HEK293T (cell line): Measurements from ENCODE around the gene IGSF22.

Experiments
- BHLHE40 ChIP-seq: fragments of 450-650 bp; IDR thresholded peaks from 2 replicates; pipeline ENCODE4 v1.6.1; 2016; ENCODE audit warnings: mild to moderate bottlenecking, moderate library complexity, borderline replicate concordance
- HDGF ChIP-seq: fragments of 450-650 bp; IDR thresholded peaks from 2 replicates; pipeline ENCODE4 v1.6.1; 2017; ENCODE audit warnings: antibody characterized with exemption, borderline replicate concordance
- L3MBTL2 ChIP-seq: fragments of 450-650 bp; conservative IDR thresholded peaks from 2 replicates; pipeline ENCODE4 v1.6.1; 2016; ENCODE audit warnings: mild to moderate bottlenecking
- LEF1 ChIP-seq: fragments of 450-650 bp; IDR thresholded peaks from 2 replicates; pipeline ENCODE4 v1.6.1; 2017; ENCODE audit warnings: mild to moderate bottlenecking, borderline replicate concordance
- NFRKB ChIP-seq: fragments of 450-650 bp; IDR thresholded peaks from 2 replicates; pipeline ENCODE4 v1.6.1; 2016; ENCODE audit warnings: mild to moderate bottlenecking, moderate library complexity
- PKNOX1 ChIP-seq: fragments of 450-650 bp; IDR thresholded peaks from 2 replicates; pipeline ENCODE4 v1.6.1; 2016
- SUZ12 ChIP-seq: fragments of 450-650 bp; IDR thresholded peaks from 2 replicates; pipeline ENCODE4 v1.6.1; 2016; ENCODE audit warnings: mild to moderate bottlenecking
- TARDBP ChIP-seq: fragments of 450-650 bp; IDR thresholded peaks from 2 replicates; pipeline ENCODE4 v1.6.1; 2016

- TF ChIP-seq SUZ12 (no peak), PKNOX1 (no peak), TARDBP (no peak), BHLHE40 (no peak), LEF1 (no peak), HDGF (no peak), NFRKB (no peak), L3MBTL2 (no peak)
Observed at GRCh38 chr11:18733202-18733601, 7.2 kb upstream of the IGSF22 start.
